NCI-H2196 (cell line): Measurements from ENCODE around the gene SH3PXD2B.

ENCODE experiments used
- DNase-seq: peaks from one replicate; lab custom pipeline; 2025; ENCODE audit not compliant: unreplicated experiment; lab: John Stamatoyannopoulos, UW

Gene SH3PXD2B

DNA sequence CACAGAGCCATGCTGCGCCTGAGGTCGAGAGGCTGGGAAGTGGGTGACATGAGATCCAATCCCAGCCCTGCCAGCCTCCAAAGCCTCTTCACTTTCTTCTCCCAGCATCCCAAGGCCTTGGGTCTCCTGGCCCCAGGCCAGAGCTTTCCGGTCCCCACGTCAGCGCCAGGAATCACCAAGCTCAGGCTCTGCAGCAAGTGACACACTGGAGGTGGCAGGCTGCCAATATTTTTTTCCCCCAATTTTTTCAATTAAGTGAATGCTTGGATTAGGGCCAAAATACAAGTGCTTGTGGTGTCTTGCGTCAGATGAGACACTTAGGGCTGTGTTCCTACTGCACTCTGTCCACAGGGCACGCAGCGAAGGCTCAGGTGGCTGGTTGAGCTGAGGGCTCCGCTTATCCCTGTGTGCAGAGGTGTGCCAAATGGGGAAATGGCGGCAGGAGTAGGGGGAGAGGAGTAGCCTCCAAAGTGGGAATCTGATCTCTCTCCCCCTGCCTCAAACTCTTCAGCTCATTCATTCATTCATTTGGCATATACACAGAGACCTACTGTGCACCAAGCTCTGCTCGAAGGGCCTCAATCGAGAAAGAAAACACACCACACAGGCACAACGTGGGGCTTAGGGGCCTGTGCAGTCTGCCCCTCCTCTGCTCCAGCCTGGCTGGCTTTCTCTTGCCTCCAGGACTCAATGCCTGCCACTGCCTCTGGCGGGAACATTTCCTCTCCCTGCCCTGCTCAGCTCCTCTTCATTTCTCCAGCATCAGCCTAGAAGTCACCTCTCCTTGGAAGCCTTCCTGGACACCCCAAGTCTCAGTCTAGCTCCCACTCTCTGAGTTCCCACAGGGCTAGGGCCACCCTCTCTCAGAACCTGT is 16.6 kb downstream of the SH3PXD2B start:
- peak; percentile 96 for DNase-seq

DNA sequence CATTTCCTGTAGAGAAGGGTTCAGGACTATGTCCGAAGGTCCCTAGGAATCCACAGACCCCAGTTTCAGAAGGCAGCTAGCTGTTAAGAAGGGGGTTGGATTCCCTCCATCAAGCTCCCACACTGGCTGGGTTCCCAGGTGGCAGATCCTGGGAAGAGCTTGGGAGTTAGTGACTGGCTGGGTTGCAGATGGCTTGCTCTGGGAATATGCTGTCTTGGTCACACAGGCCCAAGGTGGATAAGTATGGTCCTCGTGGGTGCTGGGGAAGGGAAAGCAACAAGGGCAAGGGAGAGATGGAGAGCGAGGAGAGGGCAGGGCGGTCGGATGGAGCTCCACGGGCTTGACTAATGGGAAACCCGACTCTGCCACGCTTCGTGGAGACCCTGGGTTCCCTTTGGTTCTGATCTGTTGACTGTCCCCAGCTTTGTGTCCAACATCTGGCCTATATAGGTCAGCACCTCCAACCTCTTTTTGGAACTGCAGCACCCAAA is 17.4 kb downstream of the SH3PXD2B start:
- DNase-seq = no peak

DNA sequence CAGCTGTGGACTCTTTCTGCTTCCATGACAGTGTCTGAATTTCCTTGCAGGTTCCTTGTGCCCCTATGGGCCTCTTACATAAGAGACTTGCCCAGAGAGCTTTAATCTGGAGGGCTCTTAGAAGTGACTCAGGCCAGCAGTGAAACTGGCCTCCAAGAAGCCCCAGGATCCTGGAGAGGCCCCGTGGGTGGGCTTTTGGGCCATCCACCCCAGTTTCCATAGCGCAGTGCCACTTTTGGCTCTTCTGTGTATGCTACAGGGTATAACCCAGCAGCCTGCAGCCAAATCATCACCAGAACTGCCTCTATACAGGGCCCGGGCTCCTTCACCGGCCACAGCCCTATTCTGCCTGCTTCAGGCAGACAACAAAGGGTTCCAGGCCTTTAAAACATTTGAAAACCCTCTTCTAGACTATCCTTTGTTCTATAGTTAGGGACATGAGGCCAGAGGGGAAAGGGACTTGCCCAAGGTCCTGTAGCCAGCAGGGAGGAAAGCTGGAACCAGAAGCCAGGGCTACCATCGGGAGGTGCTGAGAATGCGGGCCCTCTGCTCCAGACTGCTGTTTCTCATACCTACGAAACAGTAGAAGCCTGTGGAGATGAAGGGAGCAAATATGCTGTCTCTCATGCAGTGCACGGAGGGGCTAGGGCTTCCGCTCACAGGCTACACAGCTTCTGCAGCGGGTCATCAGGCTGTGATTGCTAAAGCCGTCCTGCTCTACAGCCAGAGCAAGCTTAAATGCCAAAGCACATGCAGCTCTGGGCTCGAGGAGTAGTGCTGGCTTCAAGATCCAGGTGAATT is 18.0 kb downstream of the SH3PXD2B start:
- no peak for DNase-seq

DNA sequence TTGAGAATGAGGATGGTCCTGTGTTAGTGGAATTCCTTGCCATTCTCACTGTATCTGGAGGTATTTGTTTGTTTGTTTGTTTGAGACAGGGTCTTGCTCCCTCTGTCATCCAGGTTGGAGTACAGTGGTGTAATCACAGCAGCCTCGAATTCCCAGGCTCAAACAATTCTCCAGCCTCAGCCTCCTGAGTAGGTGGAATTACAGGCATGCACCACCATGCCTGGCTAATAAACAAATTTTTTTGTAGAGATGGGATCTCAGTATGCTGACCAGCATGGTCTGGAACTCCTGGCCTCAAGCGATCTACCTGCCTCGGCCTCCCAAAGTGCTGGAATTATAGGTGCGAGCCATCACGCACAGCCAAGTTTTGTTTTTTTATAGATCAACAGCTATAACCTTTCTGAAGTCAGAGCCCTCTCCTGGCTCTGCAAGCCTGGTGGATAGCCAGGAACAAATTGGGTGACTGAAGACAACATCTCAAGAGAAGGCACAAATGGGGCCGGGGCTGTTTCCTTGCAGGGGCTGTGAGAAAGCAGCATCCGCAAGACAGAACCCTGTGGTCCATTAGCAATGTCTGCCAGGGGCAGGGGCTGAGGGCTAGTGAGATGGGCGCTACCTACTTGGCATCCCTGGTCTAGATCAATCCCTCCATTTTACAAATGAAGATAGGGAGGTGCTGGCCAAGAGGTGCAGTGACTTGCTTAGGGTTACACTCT is 18.8 kb downstream of the SH3PXD2B start:
- no peak for DNase-seq

DNA sequence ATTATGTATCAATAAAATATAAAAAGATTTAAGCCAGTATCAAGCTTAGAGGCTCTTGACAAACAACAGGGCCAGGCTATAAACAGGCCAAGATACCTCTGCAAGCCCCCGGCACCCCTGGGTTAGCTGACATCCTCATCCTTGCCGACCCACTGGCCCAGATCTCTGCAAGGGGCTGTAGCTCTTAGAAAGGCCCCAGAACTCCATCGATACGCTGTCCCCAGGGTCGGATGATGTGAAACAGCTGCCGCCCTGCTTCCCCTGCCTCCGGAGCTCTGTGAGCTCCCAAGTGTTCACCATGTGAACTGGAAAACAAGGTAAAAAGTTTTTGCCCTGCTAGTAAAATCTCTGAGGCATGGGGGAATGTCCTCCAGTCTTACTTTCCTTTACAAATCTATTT is 20.1 kb downstream of the SH3PXD2B start:
- DNase-seq = no peak

DNA sequence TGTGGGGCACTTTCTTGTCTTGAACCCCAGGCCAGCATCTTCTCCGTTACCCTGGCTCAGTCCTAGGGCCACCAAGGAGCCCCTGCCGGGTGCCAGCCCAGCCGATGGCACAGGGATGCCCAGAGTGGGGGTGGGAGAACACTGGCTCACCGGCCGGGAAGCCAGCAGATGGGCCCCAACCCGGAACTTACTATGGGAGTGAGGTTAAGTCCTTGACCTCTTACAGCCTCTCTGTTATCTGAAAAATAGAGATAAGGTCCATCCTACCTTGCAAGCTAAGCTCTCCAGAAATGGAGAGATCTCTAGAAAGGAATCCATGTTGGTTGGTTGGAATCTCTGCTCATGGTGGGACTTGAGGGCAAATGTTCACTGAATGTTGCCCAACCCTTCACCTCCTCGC is 20.8 kb downstream of the SH3PXD2B start:
- DNase-seq = no peak

DNA sequence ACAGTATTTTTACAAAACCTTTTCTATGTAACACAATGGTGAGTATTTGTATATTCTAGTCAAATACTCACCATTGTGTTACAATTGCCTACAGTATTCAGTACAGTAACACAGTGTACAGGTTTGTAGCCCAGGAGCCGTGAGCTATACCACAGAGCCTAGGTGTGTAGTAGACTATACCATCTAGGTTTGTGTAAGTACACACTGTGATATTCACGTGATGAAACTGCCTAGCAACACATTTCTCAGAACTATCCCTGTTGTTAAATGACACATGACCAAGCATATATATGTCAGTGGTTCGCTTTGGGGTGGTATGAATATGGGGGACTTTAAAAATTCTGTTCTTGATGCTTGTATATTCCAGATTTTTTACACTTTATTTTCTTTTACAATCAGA is 21.3 kb downstream of the SH3PXD2B start:
- DNase-seq = no peak

DNA sequence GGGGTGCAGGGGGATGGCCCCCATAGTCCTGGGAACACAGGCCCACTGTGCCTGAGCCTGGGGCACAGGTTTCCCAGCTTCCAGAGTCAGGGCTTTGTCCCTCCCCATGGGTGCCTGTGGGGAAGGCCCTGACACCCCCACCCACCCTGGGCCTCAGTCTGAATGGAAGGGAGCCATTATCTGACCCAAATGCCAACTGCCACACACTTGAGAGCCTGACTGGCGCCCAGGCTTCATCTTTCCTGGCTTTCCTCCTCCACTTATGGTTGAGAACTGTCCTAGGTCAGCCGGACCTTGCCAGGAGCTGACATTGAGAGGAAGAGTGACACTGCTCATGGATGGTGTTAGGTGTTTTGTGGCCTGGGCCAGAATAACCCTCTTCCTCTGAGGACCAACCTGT is 24.0 kb downstream of the SH3PXD2B start:
- no peak for DNase-seq

DNA sequence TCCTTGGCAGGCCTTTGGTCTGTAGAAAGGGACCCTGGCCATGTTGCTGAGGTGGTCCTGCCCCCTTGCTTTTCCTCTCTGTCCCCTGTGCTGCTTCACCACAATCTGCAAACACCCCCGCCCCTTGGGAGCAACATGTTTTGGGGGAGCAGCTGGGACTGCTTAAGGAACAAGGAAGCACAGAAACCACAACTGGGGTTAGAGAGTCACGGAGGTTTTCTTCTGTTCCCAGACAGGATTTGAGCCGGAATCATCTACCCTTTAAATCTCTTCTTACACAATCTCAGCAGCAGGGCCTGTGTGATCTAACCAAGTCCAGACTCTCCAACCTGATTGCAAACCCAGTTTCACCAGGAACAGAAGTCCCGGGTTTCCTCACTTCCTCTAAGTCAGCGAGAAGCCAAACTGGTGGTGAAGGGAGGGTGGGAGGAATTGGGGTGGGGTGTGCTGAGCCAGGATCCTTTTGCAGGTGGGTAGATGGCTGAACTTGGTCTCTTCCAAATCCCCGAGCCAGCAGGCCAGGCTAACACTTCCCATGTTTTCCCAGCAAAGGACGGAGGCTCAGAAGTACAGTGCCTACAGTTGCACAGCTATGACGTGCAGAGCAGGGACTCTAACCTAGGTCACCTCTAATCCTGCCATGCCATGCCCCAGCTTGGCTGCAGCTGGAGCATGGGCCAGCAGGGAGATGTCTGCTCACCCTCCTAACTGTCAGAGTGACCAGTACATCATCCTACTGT is 25.0 kb downstream of the SH3PXD2B start:
- no peak for DNase-seq

DNA sequence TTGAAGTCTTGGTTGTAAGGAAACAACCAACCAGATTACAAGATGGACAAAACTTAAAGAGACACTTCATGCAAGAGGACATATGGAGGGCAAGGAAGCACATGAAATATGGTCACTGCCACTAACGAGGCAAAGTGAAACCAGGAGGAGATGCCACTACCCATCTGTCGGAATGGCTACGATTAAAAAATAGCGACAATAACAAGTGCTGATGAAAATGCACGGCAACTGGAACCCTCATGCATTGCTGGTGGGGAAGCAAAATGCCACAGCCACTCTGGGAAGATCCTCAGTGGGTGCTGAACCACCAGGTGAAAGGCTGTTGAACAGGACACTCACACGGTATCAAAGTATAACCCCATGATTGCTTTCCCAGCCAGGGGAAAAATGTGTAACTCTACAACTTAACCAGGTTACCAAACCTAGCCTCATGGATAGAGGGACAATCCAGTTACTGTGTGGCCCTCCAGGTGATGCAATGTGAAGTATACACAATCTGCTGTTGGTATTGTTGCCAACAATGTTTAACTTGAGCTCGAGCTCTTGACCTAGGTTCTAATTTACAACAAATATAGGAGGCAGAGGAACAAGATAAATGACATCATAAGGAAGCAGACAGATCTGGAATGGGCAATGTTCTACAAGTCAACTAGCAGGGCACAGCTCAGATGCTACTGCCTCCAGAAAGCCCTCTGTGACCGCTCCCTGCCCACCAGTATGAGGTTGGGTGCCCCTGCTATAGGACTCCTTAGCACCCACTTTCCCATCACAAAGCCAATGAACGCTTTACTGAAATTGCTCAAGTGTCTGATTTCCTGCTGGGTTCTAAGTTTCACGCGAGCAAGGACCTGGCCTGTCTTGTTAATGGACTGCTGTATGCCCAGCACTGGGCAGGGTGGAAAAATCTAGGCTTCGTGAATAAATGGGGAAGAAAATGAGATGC is 25.8 kb downstream of the SH3PXD2B start:
- DNase-seq = no peak

DNA sequence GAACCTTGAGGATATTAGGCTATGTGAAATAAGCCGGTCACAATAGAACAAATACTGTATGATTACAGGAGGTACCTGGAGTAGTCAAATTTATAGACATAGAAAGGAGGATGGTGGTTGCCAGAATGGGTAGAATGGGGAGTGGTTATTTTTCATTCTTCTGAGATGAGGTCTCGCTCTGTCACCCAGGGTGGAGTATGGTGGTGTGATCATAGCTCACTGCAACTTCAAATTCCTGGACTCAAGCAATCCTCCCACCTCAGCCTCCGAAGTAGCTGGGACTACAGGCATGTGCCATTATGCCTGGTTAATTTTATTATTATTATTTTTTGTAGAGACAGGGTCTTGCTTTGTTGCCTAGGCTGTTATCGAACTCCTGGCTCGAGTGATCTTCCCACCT is 27.1 kb downstream of the SH3PXD2B start:
- DNase-seq = no peak

DNA sequence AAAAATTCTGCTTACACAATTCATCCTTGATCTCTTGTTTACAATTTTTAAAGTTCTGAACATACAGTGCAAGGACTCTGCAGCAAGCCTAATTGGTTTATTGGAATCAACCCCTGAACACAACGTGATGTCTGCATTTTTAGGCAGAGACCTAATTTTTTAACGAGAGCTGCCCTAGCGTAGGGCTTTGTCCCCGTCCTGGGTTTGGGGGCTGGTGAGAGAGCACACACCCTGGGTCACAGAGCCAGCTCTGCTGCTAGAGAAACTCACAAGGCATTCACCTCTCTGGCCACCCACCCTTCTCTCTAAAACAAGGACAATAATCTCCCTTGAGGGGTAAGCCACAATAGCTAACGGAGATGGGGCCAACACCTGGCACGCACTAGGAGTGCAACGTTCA is 28.2 kb downstream of the SH3PXD2B start:
- no peak for DNase-seq

DNA sequence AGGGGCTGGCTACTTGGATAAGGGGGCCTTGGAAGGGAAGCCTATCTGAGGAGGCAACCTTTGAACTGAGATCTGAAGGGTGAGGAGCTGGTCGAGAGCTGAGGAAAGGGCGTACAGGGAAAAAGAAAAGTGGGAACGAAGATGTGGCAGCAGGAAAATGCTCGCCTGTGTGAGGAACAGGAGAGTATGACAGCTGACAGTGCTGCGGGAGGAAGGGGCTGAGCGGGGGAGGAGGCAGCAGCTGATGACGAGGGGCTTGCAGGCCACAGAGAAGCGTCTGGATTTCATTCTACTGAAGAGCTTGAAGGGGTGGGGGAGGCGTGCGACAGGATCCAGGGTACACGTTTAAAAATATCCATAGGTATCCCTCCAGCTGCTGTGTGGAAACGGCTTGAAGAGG is 28.9 kb downstream of the SH3PXD2B start:
- DNase-seq = no peak

DNA sequence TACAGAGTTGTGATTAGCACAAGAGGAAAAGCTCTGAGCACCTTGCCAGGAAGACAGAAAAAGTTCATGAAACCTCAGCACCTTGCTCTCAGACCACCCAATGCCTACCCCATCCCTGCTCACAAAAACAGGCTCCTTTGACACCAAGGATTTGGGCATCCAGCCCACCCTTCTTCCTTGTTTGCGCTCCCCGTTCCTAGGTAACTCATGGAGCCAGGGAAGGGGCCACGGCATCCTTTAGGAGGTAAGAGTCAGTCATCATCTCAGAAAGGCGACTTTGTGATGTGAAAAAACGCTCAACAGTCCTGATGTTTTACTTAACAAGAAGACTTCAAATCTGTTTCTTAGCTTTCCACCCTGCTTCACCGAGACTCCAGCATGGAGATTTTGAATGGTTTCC is 29.5 kb downstream of the SH3PXD2B start:
- DNase-seq = no peak

DNA sequence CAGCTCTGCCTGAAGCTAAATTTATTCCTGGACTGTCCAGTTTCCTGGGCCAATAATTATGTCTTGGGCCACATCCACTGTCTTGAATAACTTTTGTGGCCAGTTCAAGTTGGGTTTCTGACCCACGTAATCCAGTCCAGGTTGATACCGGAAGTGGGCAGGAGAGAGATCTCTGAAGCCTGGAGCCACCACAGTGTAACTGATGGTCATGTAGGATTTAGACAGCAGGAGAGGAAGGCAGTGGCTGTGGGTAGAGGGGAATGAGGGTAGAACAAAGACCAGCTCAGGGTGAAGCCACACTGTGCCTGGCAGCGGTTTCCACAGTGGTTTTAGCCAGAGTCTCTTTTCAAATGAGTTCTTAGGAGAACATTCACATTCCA is 30.2 kb downstream of the SH3PXD2B start:
- no peak for DNase-seq

DNA sequence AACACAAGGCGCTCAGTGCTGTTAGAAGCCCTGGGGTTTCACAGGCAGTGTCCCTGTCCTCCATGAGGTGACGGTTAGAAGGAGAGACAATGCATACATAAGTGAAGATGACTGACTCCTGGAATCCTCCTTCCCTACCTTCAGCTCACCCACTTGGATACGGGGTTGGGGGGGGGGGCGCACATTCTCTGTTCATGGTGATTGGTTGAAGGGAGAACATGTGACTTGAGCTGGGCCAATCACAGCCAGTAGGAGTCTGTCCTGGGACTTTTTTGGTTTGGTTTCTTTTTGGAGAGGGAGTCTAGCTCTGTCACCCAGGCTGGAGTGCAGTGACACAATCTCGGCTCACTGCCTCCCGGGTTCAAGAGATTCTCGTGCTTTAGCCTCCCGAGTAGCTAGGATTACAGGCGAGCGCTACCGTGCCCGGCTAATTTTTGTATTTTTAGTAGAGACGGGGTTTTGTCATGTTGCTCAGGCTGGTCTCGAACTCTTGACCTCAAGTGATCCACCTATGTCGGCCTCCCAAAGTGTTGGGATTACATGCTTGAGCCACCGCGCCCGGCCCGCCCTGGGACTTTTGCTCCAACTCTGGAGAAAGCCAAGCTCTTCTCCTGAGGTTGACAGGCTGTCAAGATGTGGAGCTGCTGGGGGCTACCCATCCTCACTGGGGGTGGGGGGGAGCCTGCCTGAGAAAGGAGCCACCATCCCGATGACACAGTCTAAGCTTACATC is 30.8 kb downstream of the SH3PXD2B start:
- no peak for DNase-seq

DNA sequence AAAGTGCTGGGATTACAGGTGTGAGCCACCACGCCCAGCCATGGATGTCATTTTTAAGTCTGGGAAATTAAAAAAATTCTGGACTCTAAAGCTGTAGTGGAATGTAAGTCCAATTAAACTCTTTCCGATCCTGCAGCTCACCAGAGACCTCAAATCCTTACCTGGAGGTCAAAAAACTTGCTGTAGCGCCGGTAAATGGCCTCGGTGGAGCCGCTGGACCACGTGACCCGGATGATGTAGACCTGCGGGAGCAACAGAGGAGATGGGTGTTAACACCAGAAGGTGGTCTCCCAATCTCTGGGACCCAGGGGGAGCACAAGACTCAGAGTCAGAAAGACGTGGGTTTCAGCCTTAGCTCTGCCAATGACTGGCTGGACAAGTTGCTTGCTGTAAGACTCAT is 32.1 kb downstream of the SH3PXD2B start:
- DNase-seq = no peak

DNA sequence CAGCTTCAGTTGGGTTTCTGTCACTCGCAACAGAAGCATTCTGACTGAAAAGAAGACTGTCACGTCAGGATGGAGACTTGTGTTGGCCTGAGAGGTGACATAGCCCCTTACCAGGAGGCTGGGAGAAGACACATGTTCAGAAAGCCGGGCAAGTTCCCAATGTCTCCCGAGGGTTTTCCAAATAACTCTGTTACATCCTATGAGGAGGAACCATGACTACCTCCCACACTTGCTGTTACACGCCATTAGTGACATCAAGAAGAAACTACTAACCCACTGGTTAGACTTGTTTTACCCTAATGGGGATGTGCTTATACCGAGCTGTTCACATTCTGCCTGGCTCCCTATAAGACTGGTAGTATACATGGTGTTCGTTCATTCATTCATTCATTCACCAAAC is 33.3 kb downstream of the SH3PXD2B start:
- no peak for DNase-seq
